Ectodermal cell (in vitro differentiated cells): ENCODE measurements around the gene SDR9C7.
"Not testable (repeated sequence)": the region's sequence is repeated elsewhere in the genome, so short reads cannot be mapped to it uniquely, and the experiment has no call there.

ENCODE experiments used
- H3K27ac ChIP-seq: 2 replicates; pipeline ENCODE4 v1.7.0; 2013; ENCODE audit warnings: mild to moderate bottlenecking, low read depth, low read length; ENCODE audit not compliant: insufficient read depth, poor library complexity, severe bottlenecking
- H3K27me3 ChIP-seq: 2 replicates; pipeline ENCODE4 v1.7.0; 2013; ENCODE audit warnings: mild to moderate bottlenecking, low read length; ENCODE audit not compliant: insufficient read depth, control insufficient read depth, poor library complexity, severe bottlenecking
- H3K36me3 ChIP-seq: one replicate; pipeline ENCODE4 v1.7.0; 2013; ENCODE audit warnings: low read length; ENCODE audit not compliant: control insufficient read depth, insufficient read depth
- H3K4me1 ChIP-seq: one replicate; pipeline ENCODE4 v1.7.0; 2013; ENCODE audit warnings: low read length; ENCODE audit not compliant: control insufficient read depth, insufficient read depth
- H3K4me3 ChIP-seq: 2 replicates; pipeline ENCODE4 v1.7.0; 2013; ENCODE audit warnings: low read depth, low read length, control low read depth; ENCODE audit not compliant: insufficient read depth
- H3K9me3 ChIP-seq: 2 replicates; pipeline ENCODE4 v1.7.0; 2013; ENCODE audit warnings: mild to moderate bottlenecking, low read length, moderate library complexity; ENCODE audit not compliant: control insufficient read depth
- WGBS, 2 experiments: methylation state at CpG; one replicate each; pipeline ENCODE4 v1.1.7; 2013; ENCODE audit warnings: missing lambda C conversion rate in 2 of 2; 5-methylcytosine and 5-hydroxymethylcytosine counted together

The SDR9C7 gene

DNA sequence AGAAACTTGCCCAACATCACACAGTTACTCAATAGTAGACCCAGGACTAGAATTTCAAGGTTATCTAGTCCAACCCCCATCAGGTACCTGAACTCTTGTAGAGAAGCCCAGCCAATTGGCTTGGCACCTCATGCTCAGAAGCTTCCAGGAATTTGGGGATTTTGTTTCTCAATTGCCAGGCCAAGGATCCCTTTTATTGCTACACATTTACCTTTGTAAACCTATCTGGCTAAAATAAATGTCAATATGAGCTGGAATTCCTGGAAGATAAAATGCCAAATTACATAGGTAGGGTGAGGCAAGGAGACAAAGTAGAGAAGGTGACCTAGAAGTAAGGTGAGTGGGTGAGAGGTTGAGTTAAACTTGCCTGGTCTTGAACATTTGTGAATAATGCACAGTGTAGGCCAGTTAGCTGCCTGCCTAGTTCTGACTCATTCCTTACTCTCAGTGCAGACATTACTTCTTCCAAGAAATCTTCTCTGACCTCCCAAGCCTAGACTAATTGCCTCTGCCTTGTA lies 36.3 kb downstream of the SDR9C7 start:
- H3K4me1 ChIP-seq: no peaks in the 10 kb centered on the region
- H3K27me3 ChIP-seq: no peaks in the 10 kb centered on the region
- no peaks in the 10 kb centered on the region for H3K9me3 ChIP-seq
- H3K4me3 ChIP-seq: no peak overlapping the region
- H3K27ac ChIP-seq: no peak overlapping the region
- H3K36me3 ChIP-seq: no peaks in the 10 kb centered on the region

DNA sequence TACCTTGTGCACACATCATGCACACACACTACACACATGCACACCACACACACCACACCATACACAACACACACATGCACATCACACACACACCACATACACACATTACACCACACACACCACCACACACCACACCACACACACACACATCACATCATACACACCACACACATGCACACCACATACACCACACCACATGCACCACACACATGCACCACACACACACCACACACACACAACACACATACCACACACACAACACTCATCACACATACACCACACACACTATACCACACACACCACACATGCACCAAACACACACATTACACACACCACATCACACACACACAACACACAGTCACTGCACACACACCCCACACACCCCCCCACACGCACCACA lies 38.1 kb downstream of the SDR9C7 start:
- Histone ChIP-seq H3K36me3 (no peaks in the 10 kb centered on the region), H3K9me3 (no peaks in the 10 kb centered on the region), H3K4me3 (no peak overlapping the region), H3K27me3 (no peaks in the 10 kb centered on the region), H3K4me1 (no peaks in the 10 kb centered on the region), H3K27ac (no peak overlapping the region)
- WGBS, 2 experiments: 60 to 65% methylated on average over 1 of the region's 1 CpG

DNA sequence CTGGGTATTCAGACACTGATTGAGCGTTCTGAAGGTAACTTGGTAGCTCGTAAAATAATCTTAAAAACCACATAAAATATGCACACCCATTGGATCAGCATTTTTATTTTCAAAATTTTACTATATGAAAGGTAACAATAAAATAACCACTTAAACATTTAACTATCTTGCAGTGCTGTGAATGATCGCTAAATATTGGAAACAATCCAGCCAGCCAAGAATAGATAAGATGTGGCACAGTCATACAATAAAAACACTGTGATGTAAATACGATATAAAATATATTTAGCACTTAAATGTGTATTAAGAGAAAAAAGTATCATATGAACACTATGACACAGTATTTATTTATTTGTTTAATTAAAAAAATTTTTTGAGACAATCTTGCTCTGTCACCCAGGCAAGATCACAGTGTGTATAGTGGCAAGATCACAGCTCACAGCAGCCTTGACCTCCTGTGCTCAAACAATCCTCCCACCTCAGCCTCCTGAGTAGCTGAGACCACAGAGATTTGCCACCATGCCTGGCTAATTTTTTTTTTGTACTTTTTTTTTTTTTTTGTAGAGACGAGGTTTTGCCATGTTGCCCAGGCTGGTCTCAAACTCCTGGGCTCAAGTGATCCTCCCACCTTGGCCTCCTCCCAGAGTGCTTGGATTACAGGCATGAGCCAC lies 39.4 kb downstream of the SDR9C7 start:
- no peaks in the 10 kb centered on the region for H3K27me3 ChIP-seq
- WGBS, 2 experiments: 68 to 70% methylated on average over 2 to 4 of the region's 5 CpGs
- no peaks in the 10 kb centered on the region for H3K4me1 ChIP-seq
- H3K9me3 ChIP-seq: no peaks in the 10 kb centered on the region
- H3K36me3 ChIP-seq: no peaks in the 10 kb centered on the region
- no peak overlapping the region for H3K4me3 ChIP-seq
- no peak overlapping the region for H3K27ac ChIP-seq

DNA sequence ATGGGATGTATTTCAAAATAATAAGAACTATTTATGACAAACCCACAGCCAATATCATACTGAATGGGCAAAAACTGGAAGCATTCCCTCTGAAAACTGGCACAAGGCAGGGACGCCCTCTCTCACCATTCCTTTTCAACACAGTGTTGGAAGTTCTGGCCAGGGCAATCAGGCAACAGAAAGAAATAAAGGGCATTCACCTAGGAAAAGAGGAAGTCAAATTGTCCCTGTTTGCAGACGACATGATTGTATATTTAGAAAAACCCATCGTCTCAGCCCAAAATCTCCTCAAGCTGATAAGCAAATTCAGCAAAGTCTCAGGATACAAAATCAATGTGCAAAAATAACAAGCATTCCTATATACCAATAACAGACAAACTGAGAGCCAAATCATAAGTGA lies 42.3 kb downstream of the SDR9C7 start:
- not testable (repeated sequence) for H3K4me1 ChIP-seq, H3K36me3 ChIP-seq, H3K27ac ChIP-seq, H3K9me3 ChIP-seq, H3K27me3 ChIP-seq, H3K4me3 ChIP-seq
- 92 to 96% methylated on average over 3 of the region's 3 CpGs for WGBS, 2 experiments

DNA sequence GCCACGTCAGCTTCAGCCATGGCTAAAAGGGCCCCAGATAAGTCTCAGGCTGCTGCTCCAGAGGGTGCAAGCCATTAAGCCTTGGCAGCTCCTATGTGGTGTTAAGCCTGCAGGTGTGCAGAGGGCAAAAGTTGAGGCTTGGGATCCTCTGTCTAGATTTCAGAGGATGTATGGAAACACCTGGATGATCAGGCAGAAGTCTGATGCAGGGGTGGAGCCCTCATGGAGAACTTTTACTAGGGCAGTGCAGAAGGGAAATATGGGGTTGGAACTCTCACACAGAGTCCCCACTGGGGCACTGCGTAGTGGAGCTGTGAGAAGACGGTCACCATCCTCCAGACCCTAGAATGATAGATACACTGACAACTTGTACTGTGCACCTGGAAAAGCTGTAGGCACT lies 47.9 kb downstream of the SDR9C7 start:
- no peaks in the 10 kb centered on the region for H3K36me3 ChIP-seq
- H3K27ac ChIP-seq: no peak overlapping the region
- no peaks in the 10 kb centered on the region for H3K4me1 ChIP-seq
- WGBS, 2 experiments: 53 to 55% methylated on average over 3 of the region's 3 CpGs
- no peak overlapping the region for H3K4me3 ChIP-seq
- no peaks in the 10 kb centered on the region for H3K9me3 ChIP-seq
- no peaks in the 10 kb centered on the region for H3K27me3 ChIP-seq

DNA sequence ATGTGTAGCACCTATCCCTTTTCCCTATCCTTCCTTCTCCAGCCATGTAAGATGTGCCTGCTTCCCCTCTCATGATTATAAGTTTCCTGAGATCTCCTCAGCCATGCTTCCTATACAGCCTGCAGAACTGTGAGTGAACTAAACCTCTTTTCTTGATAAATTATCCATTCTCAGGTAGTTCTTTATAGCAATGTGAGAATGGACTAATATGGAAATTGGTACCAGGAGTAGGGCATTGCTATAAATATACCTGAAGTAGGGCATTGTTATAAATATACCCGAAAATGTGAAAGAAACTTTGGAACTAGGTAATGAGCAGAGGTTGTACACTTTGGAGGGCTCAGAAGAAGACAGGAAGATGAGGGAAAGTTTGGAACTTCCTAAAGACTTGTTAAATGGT lies 48.9 kb downstream of the SDR9C7 start:
- no peak overlapping the region for H3K27ac ChIP-seq
- WGBS, 2 experiments: 89 to 100% methylated on average over 1 of the region's 1 CpG
- no peaks in the 10 kb centered on the region for H3K27me3 ChIP-seq
- H3K36me3 ChIP-seq: no peaks in the 10 kb centered on the region
- no peak overlapping the region for H3K4me3 ChIP-seq
- H3K4me1 ChIP-seq: no peaks in the 10 kb centered on the region
- H3K9me3 ChIP-seq: no peaks in the 10 kb centered on the region

DNA sequence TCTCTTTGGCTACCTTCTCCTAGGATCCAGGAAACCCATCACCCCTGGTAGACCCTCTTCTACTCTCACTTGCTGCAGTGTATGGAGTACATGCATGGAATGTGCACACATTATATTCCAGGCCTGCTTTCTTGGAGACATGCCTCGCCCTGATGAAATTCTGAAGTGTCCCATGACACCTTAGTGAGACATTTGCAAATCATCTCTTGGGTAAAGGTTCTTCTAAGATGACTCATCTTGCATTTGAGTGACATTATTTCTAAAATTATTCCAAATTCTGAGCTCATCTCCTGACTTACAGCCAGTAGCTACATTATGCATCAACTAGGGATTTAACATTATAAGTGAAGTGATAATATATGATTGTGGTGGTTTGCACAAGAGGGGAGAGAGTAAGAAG lies 49.8 kb downstream of the SDR9C7 start:
- Histone ChIP-seq H3K36me3 (no peaks in the 10 kb centered on the region), H3K9me3 (no peaks in the 10 kb centered on the region), H3K4me3 (no peak overlapping the region), H3K27ac (no peak overlapping the region), H3K27me3 (no peaks in the 10 kb centered on the region), H3K4me1 (no peaks in the 10 kb centered on the region)
- 63 to 75% methylated on average over 1 of the region's 1 CpG for WGBS, 2 experiments

DNA sequence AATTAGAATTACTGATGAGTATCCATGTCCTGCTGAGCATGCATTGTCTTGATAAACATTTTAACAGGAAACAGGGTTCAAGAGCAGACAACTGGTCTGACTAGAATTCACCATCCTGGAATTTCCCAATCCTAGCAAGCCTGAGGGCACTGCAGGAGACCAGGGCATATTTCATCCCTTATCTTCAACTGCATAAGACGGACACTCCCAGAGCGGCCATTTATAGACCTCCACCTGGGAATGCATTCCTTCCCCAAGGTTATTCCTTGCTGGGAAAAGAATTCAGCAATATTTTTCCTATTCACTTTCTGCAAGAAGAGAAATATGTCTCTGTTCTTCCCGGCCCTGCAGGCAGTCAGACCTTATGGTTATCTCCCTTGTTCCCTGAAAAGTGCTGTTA lies 51.8 kb downstream of the SDR9C7 start:
- not testable (repeated sequence) for H3K36me3 ChIP-seq, H3K4me3 ChIP-seq, H3K27me3 ChIP-seq, H3K9me3 ChIP-seq, H3K4me1 ChIP-seq, H3K27ac ChIP-seq
- 83 to 92% methylated on average over 3 of the region's 3 CpGs for WGBS, 2 experiments

DNA sequence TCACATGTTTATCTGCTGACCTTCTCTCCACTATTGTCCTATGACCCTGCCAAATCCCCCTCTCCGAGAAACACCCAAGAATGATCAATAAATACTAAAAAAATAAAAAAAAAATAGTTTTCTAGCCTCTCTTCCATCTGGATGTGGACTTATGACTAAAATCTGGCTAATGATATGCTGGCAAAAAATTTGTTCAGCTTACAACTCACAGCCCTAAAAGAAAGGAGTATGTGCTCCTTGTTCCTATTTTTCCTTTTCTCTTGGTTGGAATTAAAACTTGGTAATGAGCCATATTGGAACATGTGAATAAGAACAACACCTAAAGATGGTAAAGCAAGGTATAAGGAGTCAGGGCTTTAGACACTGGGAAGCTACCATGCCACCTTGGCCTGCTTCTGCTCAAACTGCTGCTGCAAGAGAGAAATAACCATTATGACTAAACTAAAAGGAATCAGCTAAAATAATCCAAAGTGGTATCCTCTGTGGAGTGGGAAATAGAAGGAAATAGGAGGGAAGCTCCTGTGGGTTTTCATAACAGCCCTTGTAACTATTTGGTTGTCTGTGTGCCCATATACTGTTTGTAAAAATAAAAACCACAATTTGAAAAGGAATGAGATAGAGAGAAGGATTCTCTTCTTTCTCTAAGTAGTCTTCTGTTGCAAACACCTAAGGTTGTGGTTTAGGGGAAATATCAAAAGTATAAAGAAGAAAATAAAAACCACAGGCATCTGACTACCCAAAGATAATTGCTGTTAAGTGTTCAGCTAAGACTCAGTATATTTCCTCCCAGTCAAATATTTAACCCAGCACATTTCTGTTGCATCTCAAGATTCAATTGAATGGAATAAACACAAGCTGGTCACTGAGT lies 53.8 kb downstream of the SDR9C7 start:
- Histone ChIP-seq H3K27ac (no peak overlapping the region), H3K4me3 (no peak overlapping the region), H3K36me3 (no peaks in the 10 kb centered on the region), H3K4me1 (no peaks in the 10 kb centered on the region), H3K9me3 (no peaks in the 10 kb centered on the region), H3K27me3 (no peaks in the 10 kb centered on the region)
- 80% methylated on average over 1 of the region's 1 CpG; no CpG with 5 or more reads in 1 of the 2 experiments for WGBS, 2 experiments

DNA sequence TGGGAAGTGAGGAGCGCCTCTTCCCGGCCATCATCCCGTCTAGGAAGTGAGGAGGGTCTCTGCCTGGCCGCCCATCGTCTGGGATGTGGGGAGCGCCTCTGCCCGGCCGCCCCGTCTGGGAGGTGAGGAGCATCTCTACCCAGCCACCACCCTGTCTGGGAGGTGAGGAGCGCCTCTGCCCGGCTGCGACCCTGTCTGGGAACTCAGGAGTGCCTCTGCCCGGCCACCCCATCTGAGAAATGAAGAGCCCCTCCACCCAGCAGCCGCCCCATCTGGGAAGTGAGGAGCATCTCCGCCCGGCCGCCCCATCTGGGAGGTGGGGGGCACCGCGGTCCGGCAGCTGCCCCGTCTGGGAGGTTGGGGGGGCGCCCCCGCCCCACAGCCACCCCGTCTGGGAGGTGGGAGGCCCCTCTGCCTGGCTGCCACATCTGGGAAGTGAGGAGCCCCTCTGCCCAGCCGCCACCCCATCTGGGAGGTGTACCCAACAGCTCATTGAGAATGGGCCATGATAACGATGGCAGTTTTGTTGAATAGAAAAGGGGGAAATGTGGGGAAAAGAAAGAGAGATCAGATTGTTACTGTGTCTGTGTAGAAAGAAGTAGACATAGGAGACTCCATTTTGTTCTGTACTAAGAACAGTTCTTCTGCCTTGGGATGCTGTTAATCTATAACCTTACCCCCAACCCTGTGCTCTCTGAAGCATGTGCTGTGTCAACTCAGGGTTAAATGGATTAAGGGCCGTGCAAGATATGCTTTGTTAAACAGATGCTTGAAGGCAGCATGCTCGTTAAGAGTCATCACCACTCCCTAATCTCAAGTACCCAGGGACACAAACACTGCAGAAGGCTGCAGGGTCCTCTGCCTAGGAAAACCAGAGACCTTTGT lies 54.7 kb downstream of the SDR9C7 start:
- H3K36me3 ChIP-seq: not testable (repeated sequence)
- 88% methylated on average over 26 of the region's 28 CpGs for WGBS, 2 experiments

More for the DNA sequence above, 54.7 kb downstream of the SDR9C7 start:
- H3K4me3 ChIP-seq, H3K4me1 ChIP-seq, H3K27ac ChIP-seq, H3K9me3 ChIP-seq, H3K27me3 ChIP-seq: not testable (repeated sequence)
